Activated CD4-positive, alpha-beta memory T cell treated with anti-CD3 and anti-CD28 coated beads for 36 hours (primary cell): Measurements from ENCODE around the gene MTARC1. TPM values are rescaled to one million over a fixed set of nuclear protein-coding genes. Genes with fewer than 3 reads are reported as not detected.

ENCODE experiments used
- CTCF ChIA-PET: fragments of 350-600 bp; sonication (Branson Sonifier 250); formaldehyde crosslinking; loops from one replicate; lab custom pipeline; 2021; ENCODE audit warnings: antibody characterized with exemption, inconsistent platforms; lab: Charles Lee
- POLR2A ChIA-PET: fragments of 350-600 bp; sonication (Branson Sonifier 250); formaldehyde crosslinking; loops from one replicate; lab custom pipeline; 2021; ENCODE audit warnings: antibody characterized with exemption; lab: Charles Lee
- DNase-seq: peaks from one replicate; pipeline ENCODE4 v3.0.0-alpha.2; 2020
- H3K27ac Mint-ChIP-seq: one replicate; pipeline ENCODE4 v1.8.0; 2021; ENCODE audit warnings: mixed read lengths
- H3K27me3 Mint-ChIP-seq: one replicate; pipeline ENCODE4 v1.8.0; 2021; ENCODE audit warnings: mixed read lengths
- H3K36me3 Mint-ChIP-seq: one replicate; pipeline ENCODE4 v1.8.0; 2021; ENCODE audit warnings: mixed read lengths
- H3K4me1 Mint-ChIP-seq: one replicate; pipeline ENCODE4 v1.8.0; 2021; ENCODE audit warnings: low read depth, mixed read lengths
- H3K4me3 Mint-ChIP-seq: one replicate; pipeline ENCODE4 v1.8.0; 2021; ENCODE audit warnings: mild to moderate bottlenecking, mixed read lengths
- H3K9me3 Mint-ChIP-seq: one replicate; pipeline ENCODE4 v1.8.0; 2021; ENCODE audit warnings: mixed read lengths
- intact Hi-C: fragments of 100-400 bp; cut with micrococcal nuclease; formaldehyde crosslinking; loops from one replicate; pipeline ENCODE4 v1.15.1; 2023
- total RNA-seq, 2 experiments: library from RNA; stranded (reverse); gene quantifications; one replicate each; pipeline ENCODE4 v1.2.3, GENCODE V29; 2021

Gene MTARC1
- total RNA-seq, 2 experiments from 2014 or later = not detected

GRCh38 chr1:220791956-220792355 is 5.2 kb downstream of the MTARC1 start:
- ChIA-PET CTCF (no interaction called here), POLR2A (no interaction called here)
- Mint-ChIP-seq H3K4me1 (peaks cover 3% of the 10 kb centered on the region), H3K9me3 (no peaks in the 10 kb centered on the region), H3K36me3 (no peaks in the 10 kb centered on the region), H3K27me3 (peaks cover 27% of the 10 kb centered on the region), H3K4me3 (no peak overlapping the region), H3K27ac (no peak overlapping the region)
- DNase-seq = no peak
- intact Hi-C loops = no loop called here

DNA sequence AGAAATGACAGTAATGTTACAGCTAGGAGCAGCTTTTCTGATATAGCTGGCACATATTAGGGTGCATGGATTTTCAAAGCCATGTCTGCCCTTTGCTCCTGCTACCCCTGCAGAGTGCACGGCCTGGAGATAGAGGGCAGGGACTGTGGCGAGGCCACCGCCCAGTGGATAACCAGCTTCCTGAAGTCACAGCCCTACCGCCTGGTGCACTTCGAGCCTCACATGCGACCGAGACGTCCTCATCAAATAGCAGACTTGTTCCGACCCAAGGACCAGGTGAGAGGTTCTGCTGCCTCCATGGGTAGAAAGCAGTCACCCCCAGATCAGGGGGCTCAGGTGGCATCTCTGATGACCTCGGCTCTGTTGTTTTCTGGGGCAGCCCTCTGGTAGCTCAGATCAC is 9.8 kb downstream of the MTARC1 start:
- POLR2A ChIA-PET = no interaction called here
- H3K4me1 Mint-ChIP-seq = no peaks in the 10 kb centered on the region
- no peaks in the 10 kb centered on the region for H3K9me3 Mint-ChIP-seq
- no peak overlapping the region for H3K27ac Mint-ChIP-seq
- CTCF ChIA-PET = interaction anchor here (1.3 kb wide), 1 partner anchor 63 kb away, joined by 3 read pairs; no protein-coding TSS in a partner anchor
- intact Hi-C loops = no loop called here
- peaks cover 2% of the 10 kb centered on the region for H3K27me3 Mint-ChIP-seq
- no peak overlapping the region for H3K4me3 Mint-ChIP-seq
- H3K36me3 Mint-ChIP-seq = no peaks in the 10 kb centered on the region
- no peak for DNase-seq

DNA sequence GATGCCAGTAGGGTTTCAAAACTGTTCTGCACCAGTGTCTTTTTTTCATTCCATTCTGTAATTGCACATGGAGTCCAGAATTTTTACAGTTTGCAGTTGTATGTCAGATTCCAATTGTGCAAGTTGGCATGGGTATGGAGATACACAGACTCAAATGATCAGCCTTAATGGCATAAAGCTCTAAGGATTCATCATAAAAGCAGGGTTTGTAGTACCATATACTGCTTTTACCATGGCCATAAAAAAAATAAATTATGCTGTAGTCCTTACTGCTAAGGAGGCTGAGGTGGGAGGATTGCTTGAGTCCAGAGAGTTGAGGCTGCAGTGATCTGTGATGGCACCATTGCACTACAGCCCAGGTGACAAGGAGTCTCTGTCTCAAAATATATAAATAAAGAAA is 10.3 kb downstream of the MTARC1 start:
- no peaks in the 10 kb centered on the region for H3K36me3 Mint-ChIP-seq
- no peaks in the 10 kb centered on the region for H3K27me3 Mint-ChIP-seq
- ChIA-PET CTCF (no interaction called here), POLR2A (no interaction called here)
- intact Hi-C loops = no loop called here
- no peak for DNase-seq
- H3K9me3 Mint-ChIP-seq = no peaks in the 10 kb centered on the region
- H3K4me1 Mint-ChIP-seq = no peaks in the 10 kb centered on the region
- H3K27ac Mint-ChIP-seq = no peak overlapping the region
- no peak overlapping the region for H3K4me3 Mint-ChIP-seq

DNA sequence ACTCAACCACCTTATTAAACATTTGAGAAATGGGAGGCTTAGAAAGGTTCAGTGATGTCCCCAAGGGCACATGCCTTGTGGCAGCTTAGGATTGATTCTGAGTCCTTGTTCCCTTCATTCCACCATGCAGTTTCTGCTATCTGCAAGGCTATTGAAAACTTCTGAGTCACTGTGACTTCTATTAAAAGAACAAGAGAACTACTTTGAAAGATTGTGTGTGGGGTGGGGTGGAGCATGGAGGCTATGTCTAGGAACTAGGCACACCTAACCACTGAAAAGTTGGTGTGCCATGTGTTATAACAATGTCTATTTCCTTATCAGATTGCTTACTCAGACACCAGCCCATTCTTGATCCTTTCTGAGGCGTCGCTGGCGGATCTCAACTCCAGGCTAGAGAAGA is 10.8 kb downstream of the MTARC1 start:
- no peaks in the 10 kb centered on the region for H3K4me1 Mint-ChIP-seq
- no peaks in the 10 kb centered on the region for H3K36me3 Mint-ChIP-seq
- no peaks in the 10 kb centered on the region for H3K9me3 Mint-ChIP-seq
- H3K27ac Mint-ChIP-seq = no peak overlapping the region
- CTCF ChIA-PET = no interaction called here
- no peak overlapping the region for H3K4me3 Mint-ChIP-seq
- DNase-seq = no peak
- intact Hi-C loops = no loop called here
- POLR2A ChIA-PET = no interaction called here
- H3K27me3 Mint-ChIP-seq = no peaks in the 10 kb centered on the region

- H3K4me1 Mint-ChIP-seq = no peaks in the 10 kb centered on the region
- no peaks in the 10 kb centered on the region for H3K36me3 Mint-ChIP-seq
- H3K27ac Mint-ChIP-seq = no peak overlapping the region
- H3K9me3 Mint-ChIP-seq = no peaks in the 10 kb centered on the region
- no peak overlapping the region for H3K4me3 Mint-ChIP-seq
- no peaks in the 10 kb centered on the region for H3K27me3 Mint-ChIP-seq
- no peak for DNase-seq
- POLR2A ChIA-PET = no interaction called here
- intact Hi-C loops = no loop called here
- CTCF ChIA-PET = no interaction called here
These were observed 11.6 kb downstream of the MTARC1 start for GRCh38 chr1:220798338-220798737.

GRCh38 chr1:220800262-220800661 is 13.5 kb downstream of the MTARC1 start:
- CTCF ChIA-PET = no interaction called here
- H3K4me3 Mint-ChIP-seq = no peak overlapping the region
- intact Hi-C loops = no loop called here
- POLR2A ChIA-PET = no interaction called here
- DNase-seq = no peak
- H3K4me1 Mint-ChIP-seq = no peaks in the 10 kb centered on the region
- H3K27me3 Mint-ChIP-seq = peaks cover 5% of the 10 kb centered on the region
- H3K9me3 Mint-ChIP-seq = no peaks in the 10 kb centered on the region
- no peak overlapping the region for H3K27ac Mint-ChIP-seq
- no peaks in the 10 kb centered on the region for H3K36me3 Mint-ChIP-seq

- no peaks in the 10 kb centered on the region for H3K9me3 Mint-ChIP-seq
- no peaks in the 10 kb centered on the region for H3K36me3 Mint-ChIP-seq
- H3K27ac Mint-ChIP-seq = no peak overlapping the region
- peaks cover 8% of the 10 kb centered on the region for H3K27me3 Mint-ChIP-seq
- ChIA-PET POLR2A (no interaction called here), CTCF (interaction anchor here (0.6 to 1.4 kb wide), 5 partner anchors 12 to 850 kb away, joined by 3 to 7 read pairs (median 3); no protein-coding TSS in a partner anchor)
- H3K4me3 Mint-ChIP-seq = no peak overlapping the region
- peak; percentile 17 for DNase-seq
- no peaks in the 10 kb centered on the region for H3K4me1 Mint-ChIP-seq
- intact Hi-C loops = no loop called here
These were observed 16.9 kb downstream of the MTARC1 start for GRCh38 chr1:220803401-220804201.

- no peak overlapping the region for H3K27ac Mint-ChIP-seq
- H3K4me1 Mint-ChIP-seq = no peaks in the 10 kb centered on the region
- H3K9me3 Mint-ChIP-seq = no peaks in the 10 kb centered on the region
- intact Hi-C loops = no loop called here
- no peak for DNase-seq
- no peaks in the 10 kb centered on the region for H3K36me3 Mint-ChIP-seq
- POLR2A ChIA-PET = no interaction called here
- CTCF ChIA-PET = interaction anchor here (1.4 kb wide), 1 partner anchor 111 kb away, joined by 3 read pairs; no protein-coding TSS in a partner anchor
- no peak overlapping the region for H3K4me3 Mint-ChIP-seq
- peaks cover 8% of the 10 kb centered on the region for H3K27me3 Mint-ChIP-seq
These were observed 17.5 kb downstream of the MTARC1 start for GRCh38 chr1:220804202-220804586.

DNA sequence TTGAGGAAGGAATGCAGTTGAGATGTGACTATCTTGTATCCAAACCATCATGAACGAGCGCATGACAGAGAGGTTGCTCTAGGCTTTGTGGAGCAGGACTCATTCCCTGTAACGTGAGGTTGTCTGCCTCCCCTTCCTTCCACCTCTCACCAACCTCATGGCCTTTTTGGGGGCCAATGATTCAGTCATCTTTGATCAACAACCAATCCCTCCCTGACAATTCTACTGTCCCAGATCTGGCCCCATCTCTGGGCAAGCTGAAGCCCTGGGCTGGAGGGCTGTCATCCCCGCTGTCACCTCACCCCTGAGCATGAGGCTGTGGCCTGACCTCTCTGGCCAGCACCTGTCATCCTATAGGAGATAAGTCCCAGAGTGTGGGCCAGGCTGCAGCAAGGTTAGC is 19.7 kb downstream of the MTARC1 start:
- no peaks in the 10 kb centered on the region for H3K9me3 Mint-ChIP-seq
- no peaks in the 10 kb centered on the region for H3K36me3 Mint-ChIP-seq
- H3K27me3 Mint-ChIP-seq = peaks cover 8% of the 10 kb centered on the region
- ChIA-PET POLR2A (no interaction called here), CTCF (interaction anchor here (0.6 to 1.1 kb wide), 2 partner anchors 31 to 73 kb away, joined by 3 read pairs; no protein-coding TSS in a partner anchor)
- no peaks in the 10 kb centered on the region for H3K4me1 Mint-ChIP-seq
- H3K4me3 Mint-ChIP-seq = no peak overlapping the region
- no peak overlapping the region for H3K27ac Mint-ChIP-seq
- intact Hi-C loops = no loop called here
- DNase-seq = no peak

- ChIA-PET CTCF (interaction anchor here (1.1 kb wide), 1 partner anchor 74 kb away, joined by 3 read pairs; no protein-coding TSS in a partner anchor), POLR2A (no interaction called here)
- intact Hi-C loops = no loop called here
- no peak overlapping the region for H3K27ac Mint-ChIP-seq
- no peaks in the 10 kb centered on the region for H3K9me3 Mint-ChIP-seq
- H3K36me3 Mint-ChIP-seq = no peaks in the 10 kb centered on the region
- H3K4me1 Mint-ChIP-seq = no peaks in the 10 kb centered on the region
- no peak overlapping the region for H3K4me3 Mint-ChIP-seq
- DNase-seq = no peak
- H3K27me3 Mint-ChIP-seq = peaks cover 14% of the 10 kb centered on the region
These were observed 21.0 kb downstream of the MTARC1 start for GRCh38 chr1:220807726-220808125.

GRCh38 chr1:220808345-220809186 is 21.9 kb downstream of the MTARC1 start:
- Mint-ChIP-seq H3K4me1 (no peaks in the 10 kb centered on the region), H3K4me3 (no peak overlapping the region), H3K9me3 (no peaks in the 10 kb centered on the region), H3K36me3 (no peaks in the 10 kb centered on the region), H3K27ac (no peak overlapping the region), H3K27me3 (peaks cover 19% of the 10 kb centered on the region)
- CTCF ChIA-PET = interaction anchor here (2.0 kb wide), 1 partner anchor 627 kb away, joined by 11 read pairs; no protein-coding TSS in a partner anchor
- POLR2A ChIA-PET = no interaction called here
- intact Hi-C loops = no loop called here
- no peak for DNase-seq

DNA sequence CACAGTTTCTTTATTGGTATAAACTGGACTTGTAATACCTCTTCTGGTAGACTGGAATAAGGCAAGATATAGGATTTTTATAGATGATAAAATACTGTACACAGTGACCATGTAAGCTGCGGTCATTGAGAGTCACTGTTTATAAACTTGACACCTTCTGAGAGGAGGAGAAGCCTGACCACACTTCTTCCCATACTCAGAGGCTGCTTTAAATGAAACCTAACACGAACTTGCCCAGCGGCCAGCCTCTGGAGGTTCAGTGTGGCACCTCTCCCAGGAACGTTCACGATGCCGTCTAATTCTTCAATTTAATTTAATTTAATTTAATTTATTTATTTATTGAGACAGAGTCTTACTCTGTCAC is 22.5 kb downstream of the MTARC1 start:
- Mint-ChIP-seq H3K36me3 (no peaks in the 10 kb centered on the region), H3K27me3 (peaks cover 19% of the 10 kb centered on the region), H3K9me3 (no peaks in the 10 kb centered on the region), H3K27ac (no peak overlapping the region), H3K4me3 (no peak overlapping the region), H3K4me1 (no peaks in the 10 kb centered on the region)
- intact Hi-C loops = no loop called here
- ChIA-PET CTCF (interaction anchor here (2.0 kb wide), 1 partner anchor 626 kb away, joined by 11 read pairs; no protein-coding TSS in a partner anchor), POLR2A (no interaction called here)
- no peak for DNase-seq
